Measurements from ENCODE around the gene CALHM1.
A peak's percentile ranks its signal among the peaks of the same experiment; 100 is the strongest.

Gene CALHM1

GRCh38 chr10:103451091-103451813 is 7.4 kb downstream of the CALHM1 start:
- no peak for TF ChIP-seq POLR2AphosphoS5 (IDR thresholded peaks at IDR 0.05; ENCODE audit: low read depth, low read length)
- FAIRE-seq, result peak; percentile 80
- DNase-seq (ENCODE audit: insufficient read length), result peak; percentile 66

- TF ChIP-seq POLR2AphosphoS5 (IDR thresholded peaks at IDR 0.05; ENCODE audit: low read depth, low read length) (no peak), TAF1 (IDR thresholded peaks at IDR 0.05; ENCODE audit: borderline replicate concordance, low read depth, low read length) (no peak), POLR2A (IDR thresholded peaks at IDR 0.05; ENCODE audit: low read depth, low read length) (no peak)
- FAIRE-seq (no peak), DNase-seq (ENCODE audit: insufficient read length) (no peak)
These were observed 8.5 kb downstream of the CALHM1 start for GRCh38 chr10:103450201-103450695.

GRCh38 chr10:103449208-103450144 is 9.2 kb downstream of the CALHM1 start:
- TF ChIP-seq POLR2AphosphoS5 (IDR thresholded peaks at IDR 0.05; ENCODE audit: low read depth, low read length) (no peak), POLR2A (IDR thresholded peaks at IDR 0.05; ENCODE audit: low read depth, low read length) (no peak), TAF1 (IDR thresholded peaks at IDR 0.05; ENCODE audit: borderline replicate concordance, low read depth, low read length) (no peak)
- no peak for DNase-seq (ENCODE audit: insufficient read length)
- FAIRE-seq, result no peak

GRCh38 chr10:103448746-103449145 is 10.0 kb downstream of the CALHM1 start:
- no peak for FAIRE-seq
- DNase-seq (ENCODE audit: insufficient read length), result no peak
- TF ChIP-seq POLR2A (IDR thresholded peaks at IDR 0.05; ENCODE audit: low read depth, low read length) (no peak), POLR2AphosphoS5 (IDR thresholded peaks at IDR 0.05; ENCODE audit: low read depth, low read length) (no peak), TAF1 (IDR thresholded peaks at IDR 0.05; ENCODE audit: borderline replicate concordance, low read depth, low read length) (no peak)

- FAIRE-seq (no peak), DNase-seq (ENCODE audit: insufficient read length) (no peak)
- no peak for TF ChIP-seq TAF1 (IDR thresholded peaks at IDR 0.05; ENCODE audit: borderline replicate concordance, low read depth, low read length)
- no peak for TF ChIP-seq POLR2A (IDR thresholded peaks at IDR 0.05; ENCODE audit: low read depth, low read length)
- no peak for TF ChIP-seq POLR2AphosphoS5 (IDR thresholded peaks at IDR 0.05; ENCODE audit: low read depth, low read length)
These were observed 11.5 kb downstream of the CALHM1 start for GRCh38 chr10:103447187-103447586.

- FAIRE-seq (no peak), DNase-seq (ENCODE audit: insufficient read length) (no peak)
- TF ChIP-seq TAF1 (IDR thresholded peaks at IDR 0.05; ENCODE audit: borderline replicate concordance, low read depth, low read length) (no peak), POLR2A (IDR thresholded peaks at IDR 0.05; ENCODE audit: low read depth, low read length) (no peak), POLR2AphosphoS5 (IDR thresholded peaks at IDR 0.05; ENCODE audit: low read depth, low read length) (no peak)
These were observed 12.7 kb downstream of the CALHM1 start for GRCh38 chr10:103445767-103446567.

- peak; percentile 14 for FAIRE-seq
- no peak for DNase-seq (ENCODE audit: insufficient read length)
These were observed 13.3 kb downstream of the CALHM1 start for GRCh38 chr10:103445366-103445765.

GRCh38 chr10:103444478-103444877 is 14.2 kb downstream of the CALHM1 start:
- TF ChIP-seq POLR2A (IDR thresholded peaks at IDR 0.05; ENCODE audit: low read depth, low read length), result no peak
- TF ChIP-seq TAF1 (IDR thresholded peaks at IDR 0.05; ENCODE audit: borderline replicate concordance, low read depth, low read length), result no peak
- TF ChIP-seq POLR2AphosphoS5 (IDR thresholded peaks at IDR 0.05; ENCODE audit: low read depth, low read length), result no peak
- FAIRE-seq (no peak), DNase-seq (ENCODE audit: insufficient read length) (no peak)

More at GRCh38 chr10:103445366-103445765, 13.3 kb downstream of the CALHM1 start:
- TF ChIP-seq POLR2AphosphoS5 (IDR thresholded peaks at IDR 0.05; ENCODE audit: low read depth, low read length) (no peak), TAF1 (IDR thresholded peaks at IDR 0.05; ENCODE audit: borderline replicate concordance, low read depth, low read length) (no peak), POLR2A (IDR thresholded peaks at IDR 0.05; ENCODE audit: low read depth, low read length) (no peak)

- TF ChIP-seq POLR2A (IDR thresholded peaks at IDR 0.05; ENCODE audit: low read depth, low read length) (no peak), TAF1 (IDR thresholded peaks at IDR 0.05; ENCODE audit: borderline replicate concordance, low read depth, low read length) (no peak), POLR2AphosphoS5 (IDR thresholded peaks at IDR 0.05; ENCODE audit: low read depth, low read length) (no peak)
- FAIRE-seq (no peak), DNase-seq (ENCODE audit: insufficient read length) (no peak)
These were observed 15.1 kb downstream of the CALHM1 start for GRCh38 chr10:103443475-103444185.

- no peak for DNase-seq (ENCODE audit: insufficient read length)
- no peak for FAIRE-seq
- TF ChIP-seq POLR2AphosphoS5 (IDR thresholded peaks at IDR 0.05; ENCODE audit: low read depth, low read length) (no peak), TAF1 (IDR thresholded peaks at IDR 0.05; ENCODE audit: borderline replicate concordance, low read depth, low read length) (no peak), POLR2A (IDR thresholded peaks at IDR 0.05; ENCODE audit: low read depth, low read length) (no peak)
These were observed 16.7 kb downstream of the CALHM1 start for GRCh38 chr10:103442031-103442461.
